ENCODE measurements around the gene MT4. TPM values are rescaled to one million over a fixed set of nuclear protein-coding genes. Genes with fewer than 3 reads are reported as not detected.
"Not testable (repeated sequence)": the region's sequence is repeated elsewhere in the genome, so short reads cannot be mapped to it uniquely, and the experiment has no call there.

The MT4 gene
- total and polyA plus RNA-seq, 2 donors (not counting 3 experiments of a cell fraction or from before 2014, with no cell fraction given): not detected

DNA sequence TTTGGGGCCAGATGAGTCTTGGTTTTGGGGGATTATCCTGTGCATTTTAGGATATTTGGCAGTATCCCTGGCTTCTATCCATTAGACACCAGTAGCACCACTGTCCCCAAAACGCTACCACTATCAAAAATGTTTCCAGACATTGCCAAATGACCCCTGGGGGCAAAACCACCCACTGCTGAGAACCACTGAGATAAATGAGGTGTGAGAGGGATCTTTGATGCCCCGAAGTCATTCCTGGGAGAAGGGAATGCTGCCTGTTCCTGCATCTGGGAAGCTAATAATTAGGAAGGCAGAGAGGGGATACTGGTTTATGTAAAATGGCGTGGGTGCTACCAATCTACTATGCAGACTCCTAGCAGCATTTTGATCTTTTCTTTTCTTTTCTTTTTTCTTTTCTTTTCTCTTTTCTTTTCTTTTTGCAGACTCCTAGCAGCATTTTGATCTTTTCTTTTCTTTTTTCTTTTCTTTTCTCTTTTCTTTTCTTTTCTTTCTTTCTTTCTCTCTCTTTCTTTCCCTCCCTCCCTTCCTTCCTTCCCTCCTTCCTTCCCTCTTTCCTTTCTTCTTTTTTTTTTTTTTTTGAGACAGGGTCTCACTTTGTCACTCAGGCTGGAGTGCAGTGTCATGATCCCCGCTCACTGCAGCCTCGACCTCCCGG is 15.6 kb downstream of the MT4 start:
- intact Hi-C loops (cut with micrococcal nuclease): no loop called here

DNA sequence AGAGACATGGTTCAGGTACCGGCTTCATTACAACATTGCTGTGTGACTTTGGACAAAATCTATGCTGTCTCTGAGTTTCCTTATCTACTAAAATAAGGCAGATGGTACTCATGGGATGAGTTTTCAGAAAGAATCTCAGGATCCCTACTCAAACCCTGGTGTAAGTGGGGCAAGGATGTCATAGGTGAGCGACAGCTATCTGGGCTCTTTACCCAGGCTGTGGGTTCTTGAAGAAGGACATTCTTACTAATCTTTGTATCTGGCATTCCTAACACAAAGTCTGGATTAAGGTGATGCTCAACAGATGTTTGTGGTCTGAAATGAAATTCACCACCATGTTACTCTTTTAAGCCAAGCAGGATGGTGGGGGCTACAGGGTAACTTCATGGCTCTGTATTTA is 18.0 kb downstream of the MT4 start:
- FAIRE-seq; H3K4me3 ChIP-seq (replicated peaks in 1 of 3; ENCODE audit: insufficient read depth in 1 of 3, low read depth in 1 of 3, low read length in 3 of 3); DNase-seq (ENCODE audit: low read depth, low spot score); H3K79me2 ChIP-seq (ENCODE audit: control insufficient read depth, insufficient read depth, low read length); intact Hi-C loops (cut with micrococcal nuclease); H3K27ac ChIP-seq (ENCODE audit: insufficient read depth, low read depth, low read length); H4K20me1 ChIP-seq (replicated peaks; ENCODE audit: control insufficient read depth, extremely low read depth, insufficient read depth, low read length); H2AFZ ChIP-seq (ENCODE audit: low read depth, low read length); H3K4me1 ChIP-seq (ENCODE audit: control insufficient read depth, extremely low read depth, insufficient read depth, low read length); H3K9me1 ChIP-seq (replicated peaks; ENCODE audit: control insufficient read depth, extremely low read depth, insufficient read depth, low read length); dilution Hi-C loops (cut with MboI; ENCODE audit: extremely low pct_ligation_motif_present, low sequenced_read_pairs); H3K9me3 ChIP-seq (replicated peaks; ENCODE audit: control insufficient read depth, insufficient read depth, low read length); POLR2A ChIA-PET; BruUV-seq (replicated peaks); H3K36me3 ChIP-seq (ENCODE audit: control insufficient read depth in 2 of 2, extremely low read depth in 1 of 2, insufficient read depth in 2 of 2, low read length in 2 of 2); H3K4me2 ChIP-seq (ENCODE audit: insufficient read depth, low read length); H3K9ac ChIP-seq (replicated peaks; ENCODE audit: extremely low read depth, insufficient read depth, low read length): not testable (repeated sequence)
- H3K27me3 ChIP-seq (ENCODE audit: control insufficient read depth in 2 of 2, insufficient read depth in 2 of 2, low read length in 2 of 2): peaks cover 3 to 15% of the 10 kb centered on the region in 2 experiments
- CTCF ChIA-PET: interaction anchor here (1.2 to 2.4 kb wide), 4 partner anchors 18 to 210 kb away, joined by 3 to 14 read pairs (median 8); no protein-coding TSS in a partner anchor

More for the DNA sequence above, 15.6 kb downstream of the MT4 start:
- Histone ChIP-seq H3K4me3 (replicated peaks in 1 of 3; ENCODE audit: insufficient read depth in 1 of 3, low read depth in 1 of 3, low read length in 3 of 3) (no peak overlapping the region), H3K79me2 (ENCODE audit: control insufficient read depth, insufficient read depth, low read length) (no peaks in the 10 kb centered on the region), H3K4me2 (ENCODE audit: insufficient read depth, low read length) (no peak overlapping the region), H4K20me1 (replicated peaks; ENCODE audit: control insufficient read depth, extremely low read depth, insufficient read depth, low read length) (no peaks in the 10 kb centered on the region), H3K36me3 (ENCODE audit: control insufficient read depth in 2 of 2, extremely low read depth in 1 of 2, insufficient read depth in 2 of 2, low read length in 2 of 2) (no peaks in the 10 kb centered on the region), H3K9me1 (replicated peaks; ENCODE audit: control insufficient read depth, extremely low read depth, insufficient read depth, low read length) (no peaks in the 10 kb centered on the region), H3K27ac (ENCODE audit: insufficient read depth, low read depth, low read length) (no peak overlapping the region), H2AFZ (ENCODE audit: low read depth, low read length) (no peak overlapping the region), H3K9me3 (replicated peaks; ENCODE audit: control insufficient read depth, insufficient read depth, low read length) (no peaks in the 10 kb centered on the region), H3K4me1 (ENCODE audit: control insufficient read depth, extremely low read depth, insufficient read depth, low read length) (no peaks in the 10 kb centered on the region), H3K9ac (replicated peaks; ENCODE audit: extremely low read depth, insufficient read depth, low read length) (no peak overlapping the region), H3K27me3 (ENCODE audit: control insufficient read depth in 2 of 2, insufficient read depth in 2 of 2, low read length in 2 of 2) (peaks cover 3 to 8% of the 10 kb centered on the region in 2 experiments)
- TF ChIP-seq, protein P1, sequence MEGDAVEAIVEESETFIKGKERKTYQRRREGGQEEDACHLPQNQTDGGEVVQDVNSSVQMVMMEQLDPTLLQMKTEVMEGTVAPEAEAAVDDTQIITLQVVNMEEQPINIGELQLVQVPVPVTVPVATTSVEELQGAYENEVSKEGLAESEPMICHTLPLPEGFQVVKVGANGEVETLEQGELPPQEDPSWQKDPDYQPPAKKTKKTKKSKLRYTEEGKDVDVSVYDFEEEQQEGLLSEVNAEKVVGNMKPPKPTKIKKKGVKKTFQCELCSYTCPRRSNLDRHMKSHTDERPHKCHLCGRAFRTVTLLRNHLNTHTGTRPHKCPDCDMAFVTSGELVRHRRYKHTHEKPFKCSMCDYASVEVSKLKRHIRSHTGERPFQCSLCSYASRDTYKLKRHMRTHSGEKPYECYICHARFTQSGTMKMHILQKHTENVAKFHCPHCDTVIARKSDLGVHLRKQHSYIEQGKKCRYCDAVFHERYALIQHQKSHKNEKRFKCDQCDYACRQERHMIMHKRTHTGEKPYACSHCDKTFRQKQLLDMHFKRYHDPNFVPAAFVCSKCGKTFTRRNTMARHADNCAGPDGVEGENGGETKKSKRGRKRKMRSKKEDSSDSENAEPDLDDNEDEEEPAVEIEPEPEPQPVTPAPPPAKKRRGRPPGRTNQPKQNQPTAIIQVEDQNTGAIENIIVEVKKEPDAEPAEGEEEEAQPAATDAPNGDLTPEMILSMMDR (IDR thresholded peaks at IDR 0.05; ENCODE audit: extremely low read depth in 1 of 2, insufficient read depth in 1 of 2, low read depth in 1 of 2, low read length in 2 of 2): no peak
- no peak for TF ChIP-seq EZH2 (IDR thresholded peaks at IDR 0.05; ENCODE audit: borderline replicate concordance, low read depth, low read length, severe bottlenecking)
- TF ChIP-seq GATA2 (IDR thresholded peaks at IDR 0.05; ENCODE audit: insufficient read depth, insufficient read length, low read depth, low read length): no peak
- TF ChIP-seq, protein P2, sequence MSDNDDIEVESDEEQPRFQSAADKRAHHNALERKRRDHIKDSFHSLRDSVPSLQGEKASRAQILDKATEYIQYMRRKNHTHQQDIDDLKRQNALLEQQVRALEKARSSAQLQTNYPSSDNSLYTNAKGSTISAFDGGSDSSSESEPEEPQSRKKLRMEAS (IDR thresholded peaks at IDR 0.05; ENCODE audit: insufficient read depth, insufficient read length): no peak
- no peak for TF ChIP-seq FOS (IDR thresholded peaks at IDR 0.05; ENCODE audit: borderline replicate concordance, insufficient read depth, low read length)
- no peak for TF ChIP-seq MYC (IDR thresholded peaks at IDR 0.05; ENCODE audit: low read depth, low read length)
- no peak for TF ChIP-seq JUN (IDR thresholded peaks at IDR 0.05; ENCODE audit: borderline replicate concordance, insufficient read depth, insufficient read length, low read depth)
- no peak for TF ChIP-seq POLR2AphosphoS5 (IDR thresholded peaks at IDR 0.05; ENCODE audit: insufficient read depth, low read depth, low read length)
- no peak for TF ChIP-seq POLR2A (IDR thresholded peaks at IDR 0.05; ENCODE audit: low read depth, low read length)
- ChIA-PET CTCF (interaction anchor here (1.5 kb wide), 1 partner anchor 121 kb away, joined by 6 read pairs; no protein-coding TSS in a partner anchor), POLR2A (no interaction called here)
- no TSS peak for BruUV-seq (replicated peaks)
- FAIRE-seq: no peak
- dilution Hi-C loops (cut with MboI; ENCODE audit: extremely low pct_ligation_motif_present, low sequenced_read_pairs): no loop called here
- DNase-seq (ENCODE audit: low read depth, low spot score): no peak

Data from endothelial cell of umbilical vein (primary cell).